Tongue (tissue), 2 donors: ENCODE measurements around the gene HAUS7. TPM values are rescaled to one million over a fixed set of nuclear protein-coding genes. Genes with fewer than 3 reads are reported as not detected.
A peak's percentile ranks its signal among the peaks of the same experiment; 100 is the strongest.

Source experiments
- DNase-seq: peaks from one replicate; pipeline ENCODE4 v3.0.0-alpha.2; 2015
- total RNA-seq: library from RNA; depleted of rRNA; stranded (reverse); fragments of >200 nt; gene quantifications from one replicate; pipeline ENCODE4 v1.2.3, GENCODE V29; 2014

Gene HAUS7
- total RNA-seq, 1 donor from 2014 or later: 20.7 TPM

DNA sequence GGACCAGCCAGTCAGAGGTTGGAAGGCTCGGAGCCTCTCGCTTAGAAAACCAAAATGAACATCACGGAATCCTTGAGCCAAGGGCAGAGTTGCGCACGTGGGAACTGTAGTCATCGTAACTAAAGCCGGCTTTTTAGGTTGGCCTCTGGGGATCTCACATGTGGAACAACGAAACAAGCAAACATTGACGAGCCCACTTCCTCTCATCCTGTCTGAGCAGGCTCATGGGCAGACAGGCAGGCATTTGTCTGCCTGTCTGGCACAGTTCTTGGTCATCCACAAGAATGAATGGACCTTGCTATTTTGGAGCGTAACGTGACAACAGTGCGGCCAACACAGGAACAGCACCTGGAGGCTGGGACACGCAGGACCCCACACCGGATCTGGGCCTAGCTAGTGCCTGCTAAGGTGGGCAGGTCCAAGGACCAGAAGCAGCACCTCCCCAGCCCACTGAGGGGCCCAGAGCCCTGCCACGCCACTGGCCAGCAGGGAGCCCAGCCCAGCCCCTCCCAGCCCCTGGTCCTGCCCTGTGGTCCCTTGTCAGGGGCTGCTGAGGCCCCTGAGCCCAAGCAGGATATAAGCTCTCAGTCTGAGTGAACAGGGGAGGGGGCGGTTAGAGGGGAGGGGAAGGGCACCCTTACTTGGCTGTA, 15.3 kb downstream of the HAUS7 start:
- DNase-seq: no peak

DNA sequence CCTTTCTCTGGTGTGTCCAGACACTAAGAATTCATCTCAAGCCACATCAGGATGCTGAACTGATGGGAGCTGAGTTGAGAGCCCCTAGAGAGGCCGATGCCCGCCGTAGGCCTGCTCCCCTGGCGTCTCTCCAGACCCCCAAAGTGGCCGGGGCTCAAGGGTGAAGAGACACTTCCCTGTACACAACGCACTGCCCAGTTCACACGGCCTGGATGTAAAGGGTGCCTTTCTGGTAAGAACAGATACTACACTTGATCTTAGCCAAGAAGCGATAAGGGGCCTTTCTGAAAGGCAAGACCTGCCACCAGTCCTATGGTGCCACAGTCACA, 19.5 kb downstream of the HAUS7 start:
- no peak for DNase-seq

DNA sequence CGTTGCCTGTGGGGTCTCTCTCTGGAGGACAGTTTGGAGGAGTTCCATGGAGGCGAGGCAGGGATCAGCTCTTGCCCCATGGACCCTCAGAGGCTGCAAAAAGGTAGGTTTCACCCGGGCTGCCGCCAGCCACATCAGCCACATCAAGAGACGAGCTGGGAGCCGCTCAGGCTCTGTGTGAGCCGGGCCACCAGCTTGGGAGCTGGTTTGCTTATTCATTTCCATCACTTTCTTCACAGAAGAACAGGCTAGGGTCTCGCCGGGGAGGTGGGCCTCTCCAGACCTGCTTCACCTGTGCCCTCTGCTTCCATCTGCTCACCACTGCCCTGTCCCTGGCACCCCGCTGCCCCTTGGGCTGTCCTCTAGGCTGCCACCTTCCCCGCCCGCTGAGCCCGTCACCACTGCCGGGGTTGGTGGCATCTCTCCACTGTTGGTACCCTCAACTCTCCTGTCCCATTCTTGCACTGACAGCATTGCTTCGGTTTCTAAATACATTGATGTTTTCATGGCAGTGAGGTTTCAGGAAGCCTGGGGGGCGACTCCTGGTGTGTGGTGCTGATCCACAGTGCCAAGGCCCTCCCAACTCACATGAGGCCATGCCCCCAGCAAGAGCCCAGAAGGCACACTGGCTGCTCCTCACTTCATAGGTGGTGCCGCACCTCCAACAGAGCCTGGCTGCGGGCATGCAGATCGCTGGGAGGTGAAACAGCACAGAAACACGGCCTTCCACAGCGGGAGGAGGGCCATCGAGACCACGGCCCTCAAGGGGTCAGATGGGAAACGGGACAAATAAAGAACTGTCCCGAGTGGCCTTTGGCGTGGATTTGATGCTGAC, 20.0 kb downstream of the HAUS7 start:
- no peak for DNase-seq

DNA sequence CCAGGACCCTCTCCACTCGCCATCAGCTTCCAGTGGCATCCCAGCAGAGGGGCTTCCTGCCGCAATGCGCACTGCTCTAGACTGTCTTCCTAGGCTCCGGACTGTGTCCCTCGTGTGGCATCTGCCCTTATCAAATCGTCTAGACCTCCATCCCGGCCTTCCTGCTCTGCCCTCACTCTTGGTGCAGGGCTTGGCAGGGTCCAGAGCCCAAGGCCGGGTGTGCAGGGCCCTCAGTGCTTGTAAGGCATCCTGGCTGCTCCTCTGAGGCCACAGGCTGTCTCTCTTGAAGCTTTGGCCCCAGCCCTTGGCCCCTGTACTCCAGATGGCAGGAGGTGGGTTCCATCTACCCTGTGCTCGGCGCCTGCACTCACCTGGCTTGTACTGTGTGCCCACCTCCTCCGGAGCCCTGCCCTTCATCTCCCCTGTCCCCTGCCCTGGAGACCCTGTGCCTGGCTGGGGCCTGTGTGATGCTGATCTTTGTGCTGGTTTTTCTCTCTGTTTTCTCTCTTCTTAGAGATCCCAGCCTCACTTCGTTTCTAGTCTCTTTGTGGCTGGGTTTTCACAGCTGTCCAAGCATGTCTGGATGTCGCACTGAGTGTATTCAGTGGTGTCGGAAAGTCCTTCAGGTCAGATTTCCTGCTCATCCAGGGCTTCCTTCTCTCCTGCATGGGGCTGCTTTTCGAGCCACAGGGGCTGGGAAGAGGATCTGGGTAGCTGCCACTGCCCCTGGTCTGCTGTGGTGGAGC, 20.8 kb downstream of the HAUS7 start:
- no peak for DNase-seq

DNA sequence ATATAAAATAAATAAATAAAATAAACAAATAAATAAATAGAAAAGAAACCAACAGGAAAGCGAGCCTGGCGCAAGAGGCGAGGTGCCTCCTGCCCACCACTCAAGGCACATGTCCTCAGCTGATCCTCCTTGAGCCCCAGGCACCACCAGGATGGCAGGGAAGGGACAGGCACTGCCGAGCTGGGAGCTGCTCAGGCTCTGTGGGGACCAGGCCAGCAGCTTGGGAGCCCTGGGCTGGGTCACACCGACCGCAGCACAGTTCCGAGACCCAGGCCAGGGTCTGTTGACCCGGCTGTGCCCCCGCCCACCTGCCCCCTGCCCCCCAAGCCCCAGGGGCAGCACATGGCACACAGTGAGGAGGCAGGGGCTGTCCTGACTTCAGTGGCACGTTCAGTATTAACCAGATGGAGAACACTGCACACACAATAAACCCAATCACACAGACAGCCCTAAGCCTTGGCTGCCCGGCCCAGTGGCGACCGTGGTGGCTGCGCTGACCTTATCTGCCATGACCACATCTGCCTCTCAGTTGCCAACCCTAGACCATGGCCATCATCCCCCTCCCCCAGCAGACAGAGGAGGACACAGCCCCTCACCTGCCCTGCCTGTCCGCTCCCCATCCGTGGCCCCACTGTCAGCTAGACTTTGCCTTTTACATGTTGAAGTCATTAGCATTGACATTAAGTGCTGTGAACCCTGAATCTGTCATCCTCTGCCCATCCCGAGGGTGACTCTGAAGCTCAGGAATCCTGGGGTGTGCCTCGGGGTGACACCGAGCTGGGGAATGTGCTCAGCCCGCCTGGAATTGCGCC, 21.6 kb downstream of the HAUS7 start:
- no peak for DNase-seq

DNA sequence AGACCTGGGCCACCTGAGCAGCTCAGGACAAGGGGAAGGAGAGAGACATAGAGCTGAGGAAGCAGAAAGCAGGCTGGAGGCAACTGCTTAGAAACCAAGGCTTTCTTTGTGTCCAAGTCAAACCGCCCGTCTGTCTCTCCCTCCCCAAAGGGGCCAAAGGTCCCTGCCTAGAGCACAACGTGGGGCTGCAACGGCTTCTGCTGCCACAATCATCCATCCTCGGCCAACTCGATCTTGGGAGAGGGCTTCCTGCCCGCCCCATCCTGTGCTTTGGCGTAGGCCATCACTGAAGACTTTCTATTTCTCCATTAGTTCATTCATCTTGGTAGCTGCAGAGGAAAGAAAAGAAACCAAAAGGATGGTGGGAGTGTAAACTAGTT, 22.8 kb downstream of the HAUS7 start:
- DNase-seq: no peak

DNA sequence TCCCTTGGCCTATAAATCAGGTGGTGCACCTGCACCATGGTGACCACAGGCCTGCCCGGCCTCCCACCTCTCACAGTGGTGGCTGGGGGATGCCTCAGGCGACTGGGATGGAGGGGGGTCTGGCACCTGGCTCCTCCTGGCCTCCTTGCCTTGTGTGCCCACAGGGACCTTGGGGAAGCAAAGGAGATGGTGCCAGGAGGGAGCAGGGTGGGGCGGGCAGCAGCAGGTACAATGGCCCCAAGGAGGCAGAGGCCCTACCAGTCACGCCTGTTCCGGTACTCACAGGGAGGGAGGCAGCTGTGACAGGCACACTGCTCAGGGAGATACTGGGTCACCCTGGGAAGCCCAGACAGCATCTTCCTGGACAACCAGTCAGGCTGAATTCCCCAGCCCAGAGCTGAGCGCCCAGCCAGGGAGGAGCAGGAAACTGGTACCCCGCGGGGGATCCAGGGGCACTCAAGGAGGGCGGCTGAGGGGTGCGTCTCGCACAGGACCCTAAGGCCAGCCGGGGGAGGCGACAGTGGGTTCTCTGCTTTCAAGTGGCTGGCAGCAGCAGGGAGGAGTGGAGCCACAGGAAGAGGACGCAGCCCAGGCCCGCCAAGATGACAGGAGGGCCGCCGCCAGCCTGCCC, 23.3 kb downstream of the HAUS7 start:
- no peak for DNase-seq

DNA sequence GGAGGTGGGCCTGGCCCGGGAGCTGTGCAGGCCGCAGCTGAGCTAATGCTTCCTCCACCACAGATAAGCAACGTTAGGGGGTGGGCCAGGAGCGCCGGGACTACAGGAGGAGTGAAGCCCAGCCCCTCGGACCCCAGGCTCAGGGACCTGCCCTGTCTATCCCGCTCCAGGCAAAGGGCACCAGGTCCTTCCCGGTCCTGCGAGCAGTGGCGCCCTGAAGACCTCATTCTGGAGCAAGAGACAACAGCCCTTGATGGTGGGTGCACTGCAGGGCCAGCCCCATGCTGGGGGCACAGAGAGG, 23.8 kb downstream of the HAUS7 start:
- DNase-seq: no peak

DNA sequence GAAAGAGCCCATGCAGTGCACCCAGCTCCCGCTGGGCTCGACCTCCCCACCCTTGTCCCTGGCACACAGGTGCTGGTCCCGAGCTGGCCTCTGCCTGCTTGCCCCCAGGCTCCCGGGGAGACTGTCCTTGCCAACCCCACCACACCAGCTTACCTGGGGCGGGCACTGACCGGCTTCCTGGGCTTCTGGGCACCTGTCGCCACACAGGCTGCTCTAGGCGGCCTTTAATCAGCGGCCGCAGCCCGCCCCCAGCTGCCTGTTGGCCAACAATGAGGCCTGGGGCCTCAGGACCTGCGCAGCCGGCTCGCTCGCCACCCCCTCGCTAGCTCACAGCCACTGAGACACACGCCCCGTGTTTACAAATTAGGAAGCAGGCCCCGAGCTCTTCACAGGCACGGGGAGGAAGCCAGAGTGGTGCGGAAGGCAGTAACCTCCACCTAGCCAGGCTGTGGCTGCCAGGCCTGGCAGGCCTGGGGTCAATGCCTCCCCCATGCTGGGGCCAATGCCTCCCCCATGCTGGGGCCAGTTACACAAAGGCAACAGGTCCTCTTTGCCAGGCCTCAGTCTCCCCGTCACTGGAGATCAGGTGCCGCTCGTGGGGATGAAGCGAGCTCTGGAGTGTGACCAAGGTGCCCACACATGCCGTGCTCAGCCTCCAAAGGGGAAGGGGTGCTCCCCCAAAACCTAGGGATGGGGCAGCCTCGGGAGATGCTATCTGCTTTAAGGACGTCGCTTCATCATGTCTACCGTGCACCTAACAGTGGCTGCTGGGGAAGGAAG, 24.3 kb downstream of the HAUS7 start, which contains the start of gene TREX2:
TREX2 (minus strand) TSS at position 201 of the 780 bp plus-strand sequence. CDS start 626 bp downstream, outside the sequence.
- no peak for DNase-seq

DNA sequence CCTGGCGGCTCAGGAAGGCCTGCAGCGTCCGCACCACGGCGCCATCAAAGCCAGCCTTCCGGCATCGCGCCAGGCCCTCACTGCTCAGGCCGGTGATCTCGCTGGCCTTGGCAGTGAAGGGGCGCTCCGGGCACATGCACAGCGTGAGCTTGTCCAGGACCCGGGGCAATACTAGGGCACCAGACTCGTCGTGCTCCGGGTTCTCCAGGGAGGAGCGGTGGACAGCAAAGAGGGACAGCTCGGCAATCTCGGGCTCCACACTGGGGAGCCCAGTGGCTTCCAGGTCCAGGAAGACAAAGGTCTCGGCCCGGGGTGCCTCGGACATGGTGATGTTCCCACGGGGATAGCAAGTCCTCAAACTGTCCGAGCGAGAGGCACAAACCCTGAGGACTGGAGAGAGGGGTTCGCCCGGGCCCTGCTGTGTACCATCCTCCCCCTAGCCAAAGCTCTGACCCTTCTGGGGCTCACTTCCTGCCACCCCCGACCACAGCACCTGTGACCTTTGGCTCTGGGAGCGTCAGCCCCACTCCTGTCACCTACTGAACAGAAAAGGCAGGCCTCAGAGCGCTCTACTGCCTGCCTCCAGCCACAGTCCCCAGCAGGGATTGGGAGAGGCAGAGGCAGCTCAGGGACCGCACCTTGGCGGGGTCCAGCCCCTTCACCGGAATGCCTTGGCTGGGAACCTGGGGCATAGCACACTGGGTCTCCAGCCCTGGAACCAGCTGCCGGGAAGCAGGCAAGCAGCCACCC, 25.1 kb downstream of the HAUS7 start:
- DNase-seq: no peak

DNA sequence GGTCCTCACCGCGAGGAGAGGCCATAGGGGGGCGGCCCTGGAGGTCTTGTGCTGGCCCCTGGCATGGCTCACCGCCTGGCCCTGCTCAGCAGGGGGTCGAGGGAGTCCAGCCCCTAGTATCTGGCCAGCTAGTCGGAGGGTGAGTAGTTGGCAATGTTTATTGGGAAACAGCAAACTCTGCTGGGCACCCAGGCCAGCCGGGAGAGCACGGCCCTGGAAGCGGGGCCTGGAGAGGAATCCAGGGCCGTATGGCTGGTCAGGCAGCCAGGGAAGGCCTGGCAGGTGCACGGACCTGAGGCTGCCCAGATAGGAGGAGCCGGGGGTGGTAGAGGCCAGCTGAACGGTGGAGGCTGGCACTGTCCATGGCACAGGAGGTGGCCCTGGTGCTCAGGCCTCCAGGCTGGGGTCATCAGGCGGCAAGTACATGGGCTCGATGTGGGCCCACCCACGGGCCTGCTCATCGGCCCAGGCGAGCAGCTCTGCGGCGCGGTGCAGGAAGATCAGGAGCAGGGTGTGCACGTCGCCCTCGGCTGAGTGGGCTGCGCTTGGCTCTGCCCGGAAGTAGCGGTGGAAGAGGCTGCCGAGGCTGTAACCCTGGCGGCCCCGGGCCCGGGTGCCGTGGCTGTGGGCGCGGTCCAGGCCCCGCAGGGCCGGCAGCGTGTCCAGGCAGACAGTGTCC, 25.9 kb downstream of the HAUS7 start:
- no peak for DNase-seq

DNA sequence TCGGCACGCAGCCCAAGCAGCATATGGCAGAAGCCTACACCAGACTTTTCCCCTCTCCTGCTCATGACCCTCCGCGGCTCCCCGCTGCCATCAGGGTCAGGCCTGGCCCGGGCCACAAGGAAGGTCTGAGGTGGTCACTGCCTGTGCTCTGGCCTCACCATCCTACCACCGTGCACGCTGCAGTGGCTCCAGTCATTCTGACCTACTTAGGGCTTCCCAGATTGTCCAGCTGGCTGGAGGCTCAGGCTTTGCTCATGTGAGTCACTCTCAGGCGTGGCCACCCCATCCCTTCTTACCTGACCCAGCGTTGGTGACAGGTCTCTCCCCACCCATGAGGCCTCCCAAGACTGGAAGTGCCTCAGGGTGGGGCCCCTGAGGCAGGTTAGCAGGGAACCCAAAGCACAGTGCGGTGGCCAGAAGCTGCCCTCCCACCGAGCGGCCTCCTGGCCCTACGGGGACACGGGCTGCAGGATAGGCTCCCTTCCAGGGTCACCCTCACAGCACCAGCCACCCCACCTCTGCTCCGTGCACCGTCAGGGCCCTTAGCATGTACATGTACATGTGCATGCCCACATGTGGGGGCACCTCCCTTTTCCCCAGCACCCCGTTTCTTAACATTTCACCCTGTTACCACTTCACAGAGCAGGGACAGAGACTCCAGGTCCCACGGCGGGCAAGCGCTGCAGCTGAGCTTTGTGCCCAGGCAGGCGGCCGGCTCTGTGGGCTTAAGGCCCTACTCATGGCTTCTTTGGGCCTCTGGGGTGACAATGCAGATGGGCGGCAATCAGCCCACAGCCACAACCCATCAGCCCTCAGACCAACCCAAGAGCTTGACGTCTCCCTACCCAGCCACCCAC, 26.7 kb downstream of the HAUS7 start:
- DNase-seq: no peak

DNA sequence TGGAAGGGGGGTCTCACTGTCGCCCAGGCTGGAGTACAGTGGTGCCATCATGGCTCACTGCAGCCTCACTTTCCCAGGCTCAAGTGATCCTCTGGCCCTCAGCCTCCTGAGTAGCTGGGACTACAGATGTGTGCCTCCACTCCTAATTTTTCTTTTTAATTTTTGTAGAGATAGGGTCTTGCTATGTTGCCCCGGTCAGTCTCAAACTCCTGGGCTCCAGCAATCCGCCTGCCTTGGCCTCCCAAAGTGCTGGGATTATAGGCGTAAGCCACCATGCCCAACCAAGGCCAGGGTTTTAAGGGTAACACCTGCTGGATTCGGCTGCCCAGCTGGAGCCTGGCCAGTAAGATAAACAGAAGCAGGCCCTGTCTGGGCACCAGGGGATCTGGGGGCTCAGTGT, 27.9 kb downstream of the HAUS7 start:
- no peak for DNase-seq

DNA sequence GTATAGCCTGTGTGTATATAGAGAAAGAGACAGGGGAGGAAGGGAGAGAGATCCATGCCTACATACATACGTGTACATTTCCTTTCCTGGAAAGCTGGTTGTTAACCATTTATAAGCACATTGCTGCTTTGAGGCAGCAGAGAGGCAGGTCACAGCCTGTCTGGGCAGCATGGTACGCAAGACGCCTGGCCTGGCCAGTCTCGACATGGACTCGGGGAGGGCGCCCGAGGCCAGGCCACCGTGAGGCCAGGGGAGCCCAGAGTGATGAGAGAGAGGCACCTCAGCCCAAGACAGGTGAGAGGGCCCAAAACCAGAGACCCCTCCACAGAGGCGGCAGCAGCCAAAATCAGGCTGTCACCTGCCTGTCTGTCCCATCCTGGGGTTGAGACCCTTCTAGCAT, 28.4 kb downstream of the HAUS7 start:
- DNase-seq: no peak

DNA sequence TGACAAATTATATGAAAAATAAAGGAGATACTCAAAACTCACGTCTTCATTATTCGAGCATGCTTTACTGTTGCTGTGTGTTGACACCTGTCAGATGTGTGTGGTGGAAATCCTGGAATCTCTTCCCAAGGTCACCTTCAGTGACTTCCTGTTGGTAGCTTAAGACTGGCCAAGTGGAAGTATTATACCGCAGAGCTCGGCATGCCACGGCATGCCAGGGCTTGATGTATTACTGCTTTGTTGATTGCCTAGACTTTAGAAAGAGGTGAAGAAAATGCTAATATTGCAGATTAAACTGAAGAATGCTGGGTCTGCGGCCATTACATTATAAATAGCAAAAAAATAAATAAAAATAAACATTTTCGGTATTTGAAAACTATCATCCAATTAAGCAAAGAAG, 29.1 kb downstream of the HAUS7 start:
- no peak for DNase-seq

DNA sequence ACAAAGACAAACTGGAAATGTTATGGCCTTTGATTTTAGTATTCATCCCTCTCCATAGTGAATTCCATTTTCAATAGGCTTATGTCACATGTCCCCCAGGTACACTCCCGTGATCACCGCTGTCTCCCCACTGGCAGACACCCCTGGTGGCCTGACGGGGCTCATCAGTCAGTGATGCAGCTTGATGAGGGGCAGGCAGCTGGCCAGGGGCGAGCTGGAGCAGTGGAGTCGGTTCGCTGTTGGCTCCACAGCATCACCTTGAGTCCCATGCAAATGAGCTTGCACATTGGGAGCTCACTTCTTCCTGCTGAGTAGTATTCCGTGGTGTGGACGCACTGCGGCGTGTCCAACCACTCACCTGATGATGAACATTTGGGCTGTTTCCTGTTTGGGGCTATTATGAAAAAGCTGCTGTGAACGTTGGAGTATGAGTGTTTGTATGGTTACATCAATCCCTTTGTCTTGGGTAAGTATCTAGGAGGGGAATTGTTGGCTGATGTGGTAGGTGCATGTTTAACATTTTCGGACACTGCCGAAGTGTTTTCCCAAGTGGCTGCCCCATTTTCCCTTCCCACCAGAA, 29.7 kb downstream of the HAUS7 start:
- DNase-seq: no peak

DNA sequence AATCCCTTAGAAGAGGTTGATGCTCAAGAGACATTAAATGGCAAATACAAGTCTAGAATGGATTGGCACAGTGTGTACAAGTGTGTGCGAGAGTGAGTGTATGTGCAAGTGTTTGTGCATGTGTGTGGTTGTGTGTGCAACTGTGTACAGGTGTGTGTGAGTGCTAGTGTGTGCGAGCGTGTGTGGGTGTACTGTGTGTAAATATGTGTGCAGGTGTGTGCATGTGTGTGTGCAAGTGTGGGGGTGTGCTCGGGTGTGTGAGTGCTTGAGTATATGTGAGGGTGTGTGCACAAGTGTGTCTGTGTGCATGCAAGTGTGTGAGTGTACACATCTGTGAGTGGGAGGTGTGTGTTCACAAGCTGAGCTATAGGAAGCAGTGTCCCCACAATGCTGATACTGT, 30.4 kb downstream of the HAUS7 start:
- no peak for DNase-seq

DNA sequence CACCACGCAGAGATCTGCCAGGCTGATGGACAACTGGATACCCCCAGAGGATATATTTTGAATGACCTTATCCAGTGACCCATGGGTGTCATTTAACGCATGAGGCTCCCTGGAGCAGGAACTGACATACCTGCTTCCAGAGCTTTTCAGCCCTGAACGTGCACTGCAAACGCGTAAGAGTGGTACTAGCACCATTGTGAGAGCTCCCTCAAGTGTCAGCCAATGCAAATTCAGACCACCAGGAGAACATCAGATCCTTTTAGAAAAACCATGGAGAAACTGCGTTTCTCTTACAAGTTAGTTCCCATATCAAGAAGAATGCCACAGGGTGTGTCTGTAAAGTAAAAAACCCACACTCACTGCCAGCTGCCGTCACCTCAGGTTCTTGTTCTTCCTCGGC, 31.8 kb downstream of the HAUS7 start:
- peak; percentile 39 for DNase-seq

DNA sequence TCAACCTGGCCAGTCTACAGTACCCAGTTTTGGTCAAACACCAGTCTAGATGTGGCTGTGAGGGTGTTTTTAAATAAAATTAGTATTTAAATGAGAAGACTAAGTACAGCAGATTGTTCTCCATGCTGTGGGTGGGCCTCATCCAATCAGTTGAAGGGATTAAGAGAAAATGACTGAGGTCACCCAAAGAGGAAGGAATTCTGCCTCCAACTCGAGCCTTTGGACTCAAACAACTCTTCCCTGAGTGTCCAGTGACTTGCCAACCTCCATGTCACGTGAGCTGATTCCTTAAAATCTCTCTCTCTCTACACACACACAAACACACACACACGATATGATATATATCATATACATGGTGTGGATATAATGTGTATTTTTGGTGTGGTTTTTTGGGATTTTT, 34.5 kb downstream of the HAUS7 start:
- no peak for DNase-seq
